Smooth muscle cell (in vitro differentiated cells): ENCODE measurements around the gene MED8. TPM values are rescaled to one million over a fixed set of nuclear protein-coding genes. Genes with fewer than 3 reads are reported as not detected.

Experiments
- DNase-seq: peaks from one replicate; lab custom pipeline; 2025; ENCODE audit not compliant: unreplicated experiment; lab: John Stamatoyannopoulos, UW
- H2AFZ ChIP-seq: fragments of 200-600 bp; sonication (generic); 2 replicates; pipeline ENCODE4 v1.6.0; 2016; ENCODE audit warnings: antibody characterized with exemption, low read depth, mild to moderate bottlenecking
- H3F3A ChIP-seq: fragments of 200-600 bp; sonication (generic); 2 replicates; pipeline ENCODE4 v1.6.0; 2017; ENCODE audit warnings: antibody characterized with exemption, low read depth
- H3K27ac ChIP-seq: fragments of 200-600 bp; sonication (generic); 2 replicates; pipeline ENCODE4 v1.5.1; 2016; ENCODE audit warnings: low read depth, mild to moderate bottlenecking
- H3K27me3 ChIP-seq: fragments of 200-600 bp; sonication (generic); 2 replicates; pipeline ENCODE4 v1.6.1; 2016; ENCODE audit warnings: low read depth, mild to moderate bottlenecking
- H3K36me3 ChIP-seq: fragments of 200-600 bp; sonication (generic); 2 replicates; pipeline ENCODE4 v1.5.1; 2016; ENCODE audit warnings: low read depth
- H3K4me1 ChIP-seq: fragments of 200-600 bp; sonication (generic); 2 replicates; pipeline ENCODE4 v1.5.1; 2016; ENCODE audit warnings: low read depth
- H3K4me2 ChIP-seq: fragments of 200-600 bp; sonication (generic); 2 replicates; pipeline ENCODE4 v1.6.0; 2016; ENCODE audit warnings: mild to moderate bottlenecking
- H3K4me3 ChIP-seq: fragments of 200-600 bp; sonication (generic); 2 replicates; pipeline ENCODE4 v1.5.1; 2016; ENCODE audit warnings: mild to moderate bottlenecking
- H3K79me2 ChIP-seq: fragments of 200-600 bp; sonication (generic); 2 replicates; pipeline ENCODE4 v1.6.0; 2016; ENCODE audit warnings: low read depth, mild to moderate bottlenecking
- H3K9ac ChIP-seq: fragments of 200-600 bp; sonication (generic); 2 replicates; pipeline ENCODE4 v1.6.0; 2016; ENCODE audit warnings: low read depth
- H3K9me3 ChIP-seq: fragments of 200-600 bp; sonication (generic); replicated peaks from 2 replicates; pipeline ENCODE4 v1.5.1; 2016; ENCODE audit warnings: low read depth
- H4K20me1 ChIP-seq: fragments of 200-600 bp; sonication (generic); 2 replicates; pipeline ENCODE4 v1.6.0; 2016; ENCODE audit warnings: low read depth
- whole genome bisulfite sequencing: methylation state at CpG from one replicate; pipeline ENCODE4 v1.1.7; 2016; ENCODE audit warnings: low lambda C conversion rate; 5-methylcytosine and 5-hydroxymethylcytosine counted together
- polyA plus RNA-seq: library from polyadenylated mRNA; unstranded; fragments of >200 nt; fragmentation: Nextera tagmentation; extraction: Ambion mirVana; gene quantifications from 2 replicates; pipeline ENCODE4 v1.2.1, GENCODE V29; 2016
- total RNA-seq: library from RNA; depleted of rRNA; stranded (reverse); fragments of >200 nt; gene quantifications from 2 replicates; pipeline ENCODE4 v1.2.3, GENCODE V29; 2014
- TF ChIP-seq, protein P1 (sequence below): fragments of 200-600 bp; sonication (generic); IDR thresholded peaks from 2 replicates; pipeline ENCODE4 v1.5.1; 2017; ENCODE audit warnings: borderline replicate concordance, mild to moderate bottlenecking, antibody characterized with exemption; ENCODE audit not compliant: insufficient read depth, poor library complexity, severe bottlenecking

Gene MED8, protein sequence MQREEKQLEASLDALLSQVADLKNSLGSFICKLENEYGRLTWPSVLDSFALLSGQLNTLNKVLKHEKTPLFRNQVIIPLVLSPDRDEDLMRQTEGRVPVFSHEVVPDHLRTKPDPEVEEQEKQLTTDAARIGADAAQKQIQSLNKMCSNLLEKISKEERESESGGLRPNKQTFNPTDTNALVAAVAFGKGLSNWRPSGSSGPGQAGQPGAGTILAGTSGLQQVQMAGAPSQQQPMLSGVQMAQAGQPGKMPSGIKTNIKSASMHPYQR
- total RNA-seq: 61.4 and 75.2 TPM in 2 replicates
- 76.3 and 77.4 TPM in 2 replicates for polyA plus RNA-seq

DNA sequence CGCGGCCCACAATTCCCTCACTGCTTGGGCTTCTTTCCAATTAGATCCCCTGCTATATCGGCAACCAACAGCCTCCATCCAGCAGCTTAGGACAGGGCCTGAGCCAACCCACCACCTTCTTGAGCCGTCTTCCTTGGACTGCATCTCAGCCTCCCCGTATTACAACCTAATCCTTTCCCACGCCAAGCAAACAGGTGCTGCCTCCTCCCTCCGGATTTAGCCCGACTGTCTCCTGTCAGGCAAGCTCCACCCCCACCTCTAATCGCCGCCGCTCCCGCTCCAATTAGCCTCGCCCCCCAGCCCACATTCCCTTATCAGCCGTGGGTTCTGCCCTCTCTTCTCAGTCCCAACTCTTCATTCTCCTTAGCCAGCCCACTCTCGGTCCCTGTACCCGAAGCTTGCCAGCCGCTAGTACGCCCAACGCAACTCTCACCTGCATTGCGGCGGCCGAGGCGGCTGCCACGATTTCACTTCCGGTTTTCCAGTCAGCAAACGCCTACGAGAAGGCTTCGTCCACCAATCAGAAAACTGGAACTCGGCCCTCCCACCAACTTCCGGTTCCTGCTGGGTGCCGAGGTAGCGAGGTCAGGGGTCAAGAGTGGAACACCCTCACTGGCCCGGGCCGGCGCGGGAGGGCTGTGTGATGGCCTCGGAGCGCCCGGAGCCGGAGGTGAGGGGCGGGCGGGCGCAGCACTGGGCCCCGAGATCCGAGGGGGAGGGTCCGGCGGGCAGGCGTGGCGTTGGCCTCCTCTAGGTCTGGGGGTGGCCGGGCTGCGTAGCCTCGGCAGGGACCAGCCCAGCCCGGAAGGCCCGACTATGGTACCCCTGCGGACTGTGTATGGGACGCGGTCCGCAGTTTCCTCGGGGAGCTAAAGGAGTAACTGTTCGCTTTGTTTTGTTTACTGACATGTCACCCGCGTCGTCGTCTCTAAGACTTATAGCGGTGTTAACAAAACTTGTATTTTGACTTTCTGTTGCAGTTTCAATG is at the start of gene MED8, which contains the start of gene SZT2:
Gene MED8, minus strand, starts transcription at position 475 of the 988 bp plus-strand sequence. Its CDS starts 36 bp downstream, at position 439.
Gene SZT2, plus strand, starts transcription at position 574 of the 988 bp plus-strand sequence. Its CDS starts 70 bp downstream, at position 644.
- no peaks in the 10 kb centered on the region for H3K9me3 ChIP-seq
- peaks cover 5% of the 10 kb centered on the region for H3K36me3 ChIP-seq
- H2AFZ ChIP-seq: peak within 1 kb of the TSS; percentile 76
- H3K27ac ChIP-seq: peak within 1 kb of the TSS; percentile 64
- H3K4me1 ChIP-seq: peaks cover 16% of the 10 kb centered on the region
- peaks cover 27% of the 10 kb centered on the region for H4K20me1 ChIP-seq
- TF ChIP-seq, protein P1, sequence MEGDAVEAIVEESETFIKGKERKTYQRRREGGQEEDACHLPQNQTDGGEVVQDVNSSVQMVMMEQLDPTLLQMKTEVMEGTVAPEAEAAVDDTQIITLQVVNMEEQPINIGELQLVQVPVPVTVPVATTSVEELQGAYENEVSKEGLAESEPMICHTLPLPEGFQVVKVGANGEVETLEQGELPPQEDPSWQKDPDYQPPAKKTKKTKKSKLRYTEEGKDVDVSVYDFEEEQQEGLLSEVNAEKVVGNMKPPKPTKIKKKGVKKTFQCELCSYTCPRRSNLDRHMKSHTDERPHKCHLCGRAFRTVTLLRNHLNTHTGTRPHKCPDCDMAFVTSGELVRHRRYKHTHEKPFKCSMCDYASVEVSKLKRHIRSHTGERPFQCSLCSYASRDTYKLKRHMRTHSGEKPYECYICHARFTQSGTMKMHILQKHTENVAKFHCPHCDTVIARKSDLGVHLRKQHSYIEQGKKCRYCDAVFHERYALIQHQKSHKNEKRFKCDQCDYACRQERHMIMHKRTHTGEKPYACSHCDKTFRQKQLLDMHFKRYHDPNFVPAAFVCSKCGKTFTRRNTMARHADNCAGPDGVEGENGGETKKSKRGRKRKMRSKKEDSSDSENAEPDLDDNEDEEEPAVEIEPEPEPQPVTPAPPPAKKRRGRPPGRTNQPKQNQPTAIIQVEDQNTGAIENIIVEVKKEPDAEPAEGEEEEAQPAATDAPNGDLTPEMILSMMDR: no peak
- peak within 1 kb of the TSS; percentile 74 for H3K4me3 ChIP-seq
- WGBS: 2% methylated on average over 59 of the region's 65 CpGs
- H3K9ac ChIP-seq: peak within 1 kb of the TSS; percentile 83
- no peaks in the 10 kb centered on the region for H3F3A ChIP-seq
- H3K4me2 ChIP-seq: peak within 1 kb of the TSS; percentile 91
- DNase-seq: peak; percentile 52
- peaks cover 66% of the 10 kb centered on the region for H3K79me2 ChIP-seq
- no peaks in the 10 kb centered on the region for H3K27me3 ChIP-seq

DNA sequence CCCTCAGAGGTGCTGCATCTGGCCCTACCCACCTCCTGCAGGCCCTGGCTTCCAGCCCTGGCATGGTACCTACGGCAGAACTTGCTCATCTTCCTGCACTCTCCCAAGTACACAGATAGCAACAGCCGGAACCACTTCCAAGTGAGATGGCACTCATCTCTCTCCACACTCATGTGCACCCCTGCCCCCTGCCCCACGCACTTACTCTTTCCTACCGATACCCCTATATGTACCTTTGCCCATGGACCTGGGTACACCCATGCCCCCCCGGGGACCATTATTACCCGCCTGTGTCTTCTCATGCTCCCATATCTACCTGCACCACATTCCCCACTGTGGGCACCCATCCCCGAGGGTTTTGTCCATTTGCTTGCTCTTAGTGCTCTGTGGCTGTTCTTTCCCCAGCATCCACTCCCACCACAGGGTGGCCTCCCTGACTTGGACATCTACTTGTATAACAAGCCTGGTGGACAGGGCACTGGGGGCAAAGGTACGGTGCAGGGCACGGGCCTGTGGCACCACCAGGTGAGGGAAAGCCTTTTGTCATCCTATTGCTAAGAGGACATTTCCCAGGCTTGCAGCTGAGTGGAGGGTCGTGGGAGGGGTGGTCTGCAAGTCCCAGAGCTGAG is 49.5 kb upstream of the MED8 start:
- Histone ChIP-seq H3K9ac (no peak overlapping the region), H3K4me3 (no peak overlapping the region), H2AFZ (no peak overlapping the region), H3K36me3 (no peaks in the 10 kb centered on the region), H4K20me1 (no peaks in the 10 kb centered on the region), H3K79me2 (no peaks in the 10 kb centered on the region), H3K4me2 (no peak overlapping the region), H3F3A (no peaks in the 10 kb centered on the region), H3K27ac (no peak overlapping the region), H3K9me3 (no peaks in the 10 kb centered on the region), H3K4me1 (no peaks in the 10 kb centered on the region), H3K27me3 (no peaks in the 10 kb centered on the region)
- DNase-seq: no peak
- TF ChIP-seq, protein P1: no peak
- WGBS: 95% methylated on average over 10 of the region's 10 CpGs

DNA sequence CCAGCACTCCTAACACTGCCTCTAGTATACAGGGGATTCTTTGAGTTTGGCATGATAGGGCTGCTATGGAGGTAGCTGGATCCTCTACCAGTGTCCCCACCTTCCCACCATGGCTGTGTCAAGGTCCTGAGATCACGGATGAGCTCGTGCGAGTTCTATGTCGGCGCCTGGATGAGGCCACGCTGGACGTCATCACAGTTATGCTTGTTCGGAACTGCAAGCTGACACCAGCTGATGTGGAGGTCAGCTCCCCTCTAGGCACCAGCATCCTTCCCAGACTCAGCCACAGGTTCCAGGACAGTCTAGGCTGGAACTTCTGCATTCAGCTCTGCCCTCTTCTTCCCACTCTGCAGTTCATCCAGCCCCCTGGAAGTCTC is 49.0 kb upstream of the MED8 start:
- TF ChIP-seq, protein P1: no peak
- no peaks in the 10 kb centered on the region for H3K9me3 ChIP-seq
- no peaks in the 10 kb centered on the region for H3K79me2 ChIP-seq
- no peak overlapping the region for H3K27ac ChIP-seq
- H3K36me3 ChIP-seq: no peaks in the 10 kb centered on the region
- no peak for DNase-seq
- no peak overlapping the region for H3K4me3 ChIP-seq
- no peak overlapping the region for H2AFZ ChIP-seq
- H3K9ac ChIP-seq: no peak overlapping the region
- H3K4me2 ChIP-seq: no peak overlapping the region
- no peaks in the 10 kb centered on the region for H3K27me3 ChIP-seq
- H3K4me1 ChIP-seq: no peaks in the 10 kb centered on the region
- WGBS: 97% methylated on average over 8 of the region's 8 CpGs
- H3F3A ChIP-seq: no peaks in the 10 kb centered on the region
- H4K20me1 ChIP-seq: no peaks in the 10 kb centered on the region
